K562 (cell line): Measurements from ENCODE around the gene APLNR. TPM values are rescaled to one million over a fixed set of nuclear protein-coding genes. Genes with fewer than 3 reads are reported as not detected.
A peak's percentile ranks its signal among the peaks of the same experiment; 100 is the strongest.

Experiments
- AFF4 ChIP-seq: sonication (generic); formaldehyde crosslinking; IDR thresholded peaks from 2 replicates; pipeline ENCODE4 v1.8.0; 2023; ENCODE audit warnings: mild to moderate bottlenecking, missing genetic modification reagents
- EP300 ChIP-seq: IDR thresholded peaks from 2 replicates; pipeline ENCODE4 v1.6.1; 2012; ENCODE audit warnings: low read length, improper control_type of control experiment
- ESRRB ChIP-seq: fragments of 250-450 bp; sonication (Bioruptor Pico); IDR thresholded peaks from 2 replicates; pipeline ENCODE4 v1.5.0; 2020; ENCODE audit warnings: mild to moderate bottlenecking, moderate library complexity, borderline replicate concordance
- FOXJ2 ChIP-seq: fragments of 200-800 bp; sonication (Bioruptor generic); IDR thresholded peaks from 2 replicates; pipeline ENCODE4 v1.6.1; 2016; ENCODE audit warnings: missing genetic modification characterization, missing compliant biosample characterization
- KLF1 ChIP-seq: fragments of 450-650 bp; IDR thresholded peaks from 2 replicates; pipeline ENCODE4 v1.6.1; 2016; ENCODE audit warnings: missing genetic modification characterization, missing compliant biosample characterization
- MTA3 ChIP-seq: fragments of 450-650 bp; formaldehyde crosslinking; IDR thresholded peaks from 2 replicates; pipeline ENCODE4 v1.6.1; 2017; ENCODE audit warnings: mild to moderate bottlenecking, borderline replicate concordance
- NFIC ChIP-seq: fragments of 450-650 bp; IDR thresholded peaks from 2 replicates; pipeline ENCODE4 v1.6.1; 2017; ENCODE audit warnings: mild to moderate bottlenecking, inconsistent platforms
- NFYB ChIP-seq: IDR thresholded peaks from 2 replicates; pipeline ENCODE4 v1.6.1; 2011; ENCODE audit warnings: mild to moderate bottlenecking, moderate library complexity; ENCODE audit not compliant: insufficient read length; ENCODE audit errors: extremely low read depth
- RCOR1 ChIP-seq, 2 experiments: IDR thresholded peaks; 2 replicates each; pipeline ENCODE4 v1.6.1; 2012; ENCODE audit warnings: low read depth in 2 of 2, low read length in 2 of 2, borderline replicate concordance in 1 of 2, improper control_type of control experiment in 1 of 2
- ZNF316 ChIP-seq: fragments of 450-650 bp; IDR thresholded peaks from 2 replicates; pipeline ENCODE4 v1.6.1; 2016
- ZNF512 ChIP-seq: IDR thresholded peaks from 2 replicates; pipeline ENCODE4 v1.6.1; 2016; ENCODE audit warnings: missing genetic modification characterization, missing compliant biosample characterization
- polyA plus RNA-seq, 8 experiments: library from polyadenylated mRNA; depleted of rRNA in 4 of 8; stranded (reverse) in 5 of 8; unstranded in 3 of 8; fragments of >200 nt; fragmentation: Nextera tagmentation in 2 of 8; fragmentation: Illumina TruSeq in 1 of 8; extraction: Ambion mirVana in 2 of 8; extraction: Trizol in 1 of 8; gene quantifications; 2 replicates each; pipeline versions ENCODE4 v1.2.1 to v1.2.3, GENCODE V29; 2011 to 2014; ENCODE audit warnings: inconsistent platforms in 1 of 8, missing spikeins in 1 of 8
- total RNA-seq, 7 experiments: library from RNA; depleted of rRNA in 6 of 7; stranded (reverse); fragments of >200 nt in 6 of 7; fragmentation: Illumina TruSeq in 2 of 7; extraction: Trizol in 2 of 7; gene quantifications; 2 replicates each; pipeline versions ENCODE4 v1.2.1 to v1.2.3, GENCODE V29; 2011 to 2021; ENCODE audit warnings: low replicate concordance in 1 of 7
- TF ChIP-seq, protein P1 (sequence below): fragments of 450-650 bp; IDR thresholded peaks from 2 replicates; pipeline ENCODE4 v1.6.1; 2016; ENCODE audit warnings: low read depth, mild to moderate bottlenecking, moderate library complexity
- TF ChIP-seq, protein P2 (sequence below): IDR thresholded peaks from 2 replicates; pipeline ENCODE4 v1.6.1; 2014; ENCODE audit warnings: antibody characterized with exemption

The APLNR gene
- total and polyA plus RNA-seq, 9 of the 15 experiments (the other 6 are each of a cell fraction or from before 2014, with no cell fraction given): 0.15 to 2.0 (median 0.65) TPM

DNA sequence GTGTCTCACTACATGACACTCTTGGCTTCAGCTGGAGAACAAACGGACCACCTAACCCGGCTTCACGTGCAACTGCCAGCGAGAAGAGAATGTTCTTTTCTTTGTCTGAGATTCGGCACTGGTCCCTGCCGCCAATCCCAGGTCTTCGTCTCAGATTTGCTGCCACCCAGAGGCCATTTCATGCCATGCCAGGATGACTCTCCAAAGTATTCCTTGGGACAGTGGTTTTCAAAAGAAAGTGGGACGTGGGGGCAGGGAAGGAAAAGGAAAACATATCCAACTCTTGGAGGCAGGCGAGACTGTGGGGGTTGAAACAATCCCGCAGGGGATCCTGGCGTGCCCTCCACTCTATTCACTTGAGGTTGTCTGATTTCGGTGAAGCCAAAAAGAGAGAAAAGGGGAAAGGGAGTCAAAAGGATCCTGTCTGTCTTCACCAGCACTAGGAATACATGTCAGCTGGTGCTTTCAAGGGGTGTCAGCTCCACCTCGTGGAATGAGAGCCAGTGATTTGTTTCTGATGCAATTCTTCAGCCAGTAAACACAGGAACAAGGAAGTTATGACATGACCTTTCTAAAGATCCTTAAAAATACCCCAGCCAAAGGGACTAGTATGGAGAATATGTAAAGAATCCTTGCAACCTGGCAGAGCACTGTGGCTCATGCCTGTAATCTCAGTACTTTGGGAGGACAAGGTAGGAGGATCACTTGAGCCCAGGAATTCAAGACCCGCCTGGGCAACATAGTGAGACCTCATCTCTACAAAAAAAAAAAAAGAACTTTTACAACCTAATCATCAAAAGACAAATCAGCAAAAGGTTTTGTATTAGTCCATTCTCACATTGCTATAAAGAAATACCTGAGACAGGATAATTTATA, 41.0 kb upstream of the APLNR start (continued):
- TF ChIP-seq RCOR1 (IDR thresholded peaks at IDR 0.05; ENCODE audit: borderline replicate concordance in 1 of 2, low read depth in 2 of 2, low read length in 2 of 2) (peak in 1 of 2 experiments; percentile 67; a peak in 2 of 4 replicates), NFYB (no peak), ESRRB (CRISPR knock-in tag) (no peak), FOXJ2 (peak; percentile 75; the same call in 1 of the 2 replicates), AFF4 (CRISPR knock-in tag) (no peak), MTA3 (0 out of 2 replicates have a peak, but pooled peaks have one; percentile 26), ZNF316 (no peak), EP300 (0 out of 2 replicates have a peak, but pooled peaks have one; percentile 3), ZNF512 (no peak), KLF1 (tag) (no peak), NFIC (0 out of 2 replicates have a peak, but pooled peaks have one; percentile 19)
- TF ChIP-seq, protein P1, sequence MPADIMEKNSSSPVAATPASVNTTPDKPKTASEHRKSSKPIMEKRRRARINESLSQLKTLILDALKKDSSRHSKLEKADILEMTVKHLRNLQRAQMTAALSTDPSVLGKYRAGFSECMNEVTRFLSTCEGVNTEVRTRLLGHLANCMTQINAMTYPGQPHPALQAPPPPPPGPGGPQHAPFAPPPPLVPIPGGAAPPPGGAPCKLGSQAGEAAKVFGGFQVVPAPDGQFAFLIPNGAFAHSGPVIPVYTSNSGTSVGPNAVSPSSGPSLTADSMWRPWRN: no peak
- TF ChIP-seq, protein P2, sequence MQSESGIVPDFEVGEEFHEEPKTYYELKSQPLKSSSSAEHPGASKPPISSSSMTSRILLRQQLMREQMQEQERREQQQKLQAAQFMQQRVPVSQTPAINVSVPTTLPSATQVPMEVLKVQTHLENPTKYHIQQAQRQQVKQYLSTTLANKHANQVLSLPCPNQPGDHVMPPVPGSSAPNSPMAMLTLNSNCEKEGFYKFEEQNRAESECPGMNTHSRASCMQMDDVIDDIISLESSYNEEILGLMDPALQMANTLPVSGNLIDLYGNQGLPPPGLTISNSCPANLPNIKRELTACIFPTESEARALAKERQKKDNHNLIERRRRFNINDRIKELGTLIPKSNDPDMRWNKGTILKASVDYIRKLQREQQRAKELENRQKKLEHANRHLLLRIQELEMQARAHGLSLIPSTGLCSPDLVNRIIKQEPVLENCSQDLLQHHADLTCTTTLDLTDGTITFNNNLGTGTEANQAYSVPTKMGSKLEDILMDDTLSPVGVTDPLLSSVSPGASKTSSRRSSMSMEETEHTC: no peak
- TF ChIP-seq, all 486 proteins: peak for 35
